Stomach (tissue), 9 donors: Measurements from ENCODE around the gene UBAC1. TPM values are rescaled to one million over a fixed set of nuclear protein-coding genes. Genes with fewer than 3 reads are reported as not detected.

ENCODE experiments used
- DNase-seq, 2 donors: peaks; one replicate each; pipeline versions ENCODE4 v3.0.0 to v3.0.0-alpha.2; 2013 to 2019
- H3K27ac ChIP-seq, 5 donors: fragments of 200-600 bp in 4 of 5; sonication (generic) in 4 of 5; one replicate each; pipeline ENCODE4 v1.5.1; 2013 to 2019; ENCODE audit warnings: mild to moderate bottlenecking in 1 of 5, moderate library complexity in 1 of 5
- H3K27me3 ChIP-seq, 3 donors: fragments of 200-600 bp; sonication (generic); one replicate each; pipeline ENCODE4 v1.5.1; 2017 to 2019; ENCODE audit warnings: mixed run types in 1 of 3
- H3K36me3 ChIP-seq, 4 donors: fragments of 200-600 bp; sonication (generic); 1 replicate in 3 of 4; 2 replicates in 1 of 4; pipeline ENCODE4 v1.5.1; 2016 to 2019
- H3K4me1 ChIP-seq, 4 donors: fragments of 200-600 bp; sonication (generic); one replicate each; pipeline ENCODE4 v1.5.1; 2016 to 2019
- H3K4me3 ChIP-seq, 4 donors: fragments of 200-600 bp; sonication (generic) in 3 of 4; one replicate each; pipeline ENCODE4 v1.5.1; 2016 to 2019; ENCODE audit warnings: mild to moderate bottlenecking in 1 of 4
- H3K9me3 ChIP-seq, 4 donors: fragments of 200-600 bp; sonication (generic); one replicate each; pipeline ENCODE4 v1.5.1; 2016 to 2019
- EP300 ChIP-seq: sonication (generic); formaldehyde crosslinking; IDR thresholded peaks from one replicate; pipeline ENCODE4 v1.6.1; 2017; ENCODE audit warnings: antibody characterized with exemption
- POLR2A ChIP-seq, 4 donors: fragments of 450-650 bp; IDR thresholded peaks; one replicate each; pipeline ENCODE4 v1.6.1; 2016; ENCODE audit warnings: antibody characterized with exemption in 4 of 4, control low read depth in 2 of 4, mild to moderate bottlenecking in 1 of 4, moderate library complexity in 1 of 4
- POLR2AphosphoS5 ChIP-seq, 3 donors: sonication (generic); formaldehyde crosslinking; IDR thresholded peaks; one replicate each; pipeline ENCODE4 v1.6.1; 2016; ENCODE audit warnings: antibody characterized with exemption in 3 of 3
- WGBS, 5 donors: extraction: QIAGEN DNeasy Blood & Tissue Kit in 3 of 5; methylation state at CpG; one replicate each; pipeline versions ENCODE4 v1.1.5 to v1.1.7; 2013 to 2018; 5-methylcytosine and 5-hydroxymethylcytosine counted together
- intact Hi-C: fragments of 100-400 bp; cut with DNase I; formaldehyde crosslinking; loops from one replicate; pipeline ENCODE4 v1.15.1; 2023; ENCODE audit warnings: low total_unique reads
- polyA plus RNA-seq, 3 donors: library from polyadenylated mRNA; stranded (reverse); fragments of 200-250 nt; gene quantifications; one replicate each; pipeline ENCODE4 v1.2.3, GENCODE V29; 2013
- total RNA-seq, 5 donors: library from RNA; depleted of rRNA; stranded (reverse); fragments of >200 nt; gene quantifications; one replicate each; pipeline versions ENCODE4 v1.1.0 to v1.2.3, GENCODE V29; 2014 to 2016
- TF ChIP-seq, protein P1 (sequence below), 7 experiments: fragments of 450-650 bp in 4 of 7; fragments of 200-600 bp in 3 of 7; sonication (generic) in 3 of 7; IDR thresholded peaks; one replicate each; pipeline ENCODE4 v1.5.1; 2016 to 2019; ENCODE audit warnings: antibody characterized with exemption in 7 of 7, control low read depth in 2 of 7, mild to moderate bottlenecking in 1 of 7
- donor health status: healthy with polysubstance abuse.
- donor health status: Bipolar disorder and iron deficiency.
- donor health status: healthy.

Gene UBAC1
- total and polyA plus RNA-seq, 8 donors, result 22.6 to 70.1 (median 42.6) TPM

DNA sequence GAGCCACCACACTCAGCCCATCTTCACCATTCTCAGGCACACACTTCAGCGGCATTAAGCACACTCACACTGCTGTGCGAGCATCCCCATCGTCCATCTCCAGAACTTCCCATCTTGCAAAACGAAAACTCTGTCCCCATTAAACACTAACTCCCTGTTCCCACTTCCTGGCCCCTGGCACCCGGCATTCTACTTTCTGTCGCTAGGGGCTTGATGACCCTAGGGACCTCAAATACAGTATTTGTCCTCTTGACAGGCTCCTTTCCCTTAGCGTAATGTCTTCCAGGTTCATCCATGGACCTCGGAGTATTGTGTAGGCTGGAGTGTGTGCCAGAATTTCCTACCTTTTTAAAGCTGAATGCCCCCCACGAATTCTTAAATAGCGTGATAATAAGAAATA lies 14.7 kb upstream of the UBAC1 start:
- H3K9me3 ChIP-seq, result no peaks in the 10 kb centered on the region
- H3K4me1 ChIP-seq, result peaks cover 0 to 13% (median 6%) of the 10 kb centered on the region in 4 donors
- no peak overlapping the region for H3K4me3 ChIP-seq
- H3K36me3 ChIP-seq, result no peaks in the 10 kb centered on the region
- WGBS, 5 donors, result 75 to 82% (median 80%) methylated on average over 10 of the region's 10 CpGs
- no peak for DNase-seq
- H3K27ac ChIP-seq, result no peak overlapping the region
- H3K27me3 ChIP-seq, result peaks cover 0 to 69% (median 11%) of the 10 kb centered on the region in 3 donors
- TF ChIP-seq EP300 (no peak), POLR2A (IDR thresholded peaks at IDR 0.05) (no peak), POLR2AphosphoS5 (IDR thresholded peaks at IDR 0.05) (no peak)
- TF ChIP-seq, protein P1, sequence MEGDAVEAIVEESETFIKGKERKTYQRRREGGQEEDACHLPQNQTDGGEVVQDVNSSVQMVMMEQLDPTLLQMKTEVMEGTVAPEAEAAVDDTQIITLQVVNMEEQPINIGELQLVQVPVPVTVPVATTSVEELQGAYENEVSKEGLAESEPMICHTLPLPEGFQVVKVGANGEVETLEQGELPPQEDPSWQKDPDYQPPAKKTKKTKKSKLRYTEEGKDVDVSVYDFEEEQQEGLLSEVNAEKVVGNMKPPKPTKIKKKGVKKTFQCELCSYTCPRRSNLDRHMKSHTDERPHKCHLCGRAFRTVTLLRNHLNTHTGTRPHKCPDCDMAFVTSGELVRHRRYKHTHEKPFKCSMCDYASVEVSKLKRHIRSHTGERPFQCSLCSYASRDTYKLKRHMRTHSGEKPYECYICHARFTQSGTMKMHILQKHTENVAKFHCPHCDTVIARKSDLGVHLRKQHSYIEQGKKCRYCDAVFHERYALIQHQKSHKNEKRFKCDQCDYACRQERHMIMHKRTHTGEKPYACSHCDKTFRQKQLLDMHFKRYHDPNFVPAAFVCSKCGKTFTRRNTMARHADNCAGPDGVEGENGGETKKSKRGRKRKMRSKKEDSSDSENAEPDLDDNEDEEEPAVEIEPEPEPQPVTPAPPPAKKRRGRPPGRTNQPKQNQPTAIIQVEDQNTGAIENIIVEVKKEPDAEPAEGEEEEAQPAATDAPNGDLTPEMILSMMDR (IDR thresholded peaks at IDR 0.05), result no peak
- intact Hi-C loops, result no loop called here

DNA sequence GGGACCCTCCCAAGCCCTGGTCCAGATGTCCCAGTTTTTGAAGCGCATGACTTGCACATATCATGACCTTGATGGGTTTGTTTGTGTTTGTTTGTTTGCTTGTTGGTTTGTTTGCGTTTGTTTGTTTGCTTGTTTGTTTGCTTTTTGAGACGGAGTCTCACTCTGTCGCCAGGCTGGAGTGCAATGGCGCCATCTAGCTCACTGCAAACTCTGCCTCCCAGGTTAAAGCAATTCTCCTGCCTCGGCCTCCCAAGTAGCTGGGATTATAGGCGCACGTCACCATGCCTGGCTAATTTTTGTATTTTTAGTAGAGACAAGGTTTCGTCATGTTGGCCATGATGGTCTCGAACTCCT lies 13.0 kb upstream of the UBAC1 start:
- no peak for DNase-seq
- intact Hi-C loops, result no loop called here
- Histone ChIP-seq H3K27ac (no peak overlapping the region), H3K4me1 (peaks cover 0 to 12% (median 5%) of the 10 kb centered on the region in 4 donors), H3K9me3 (no peaks in the 10 kb centered on the region), H3K27me3 (peaks cover 0 to 53% (median 11%) of the 10 kb centered on the region in 3 donors), H3K36me3 (no peaks in the 10 kb centered on the region), H3K4me3 (no peak overlapping the region)
- TF ChIP-seq POLR2A (IDR thresholded peaks at IDR 0.05) (no peak), EP300 (no peak), POLR2AphosphoS5 (IDR thresholded peaks at IDR 0.05) (no peak)
- TF ChIP-seq, protein P1 (IDR thresholded peaks at IDR 0.05), result no peak
- 57 to 73% (median 62%) methylated on average over 10 of the region's 10 CpGs for WGBS, 5 donors

DNA sequence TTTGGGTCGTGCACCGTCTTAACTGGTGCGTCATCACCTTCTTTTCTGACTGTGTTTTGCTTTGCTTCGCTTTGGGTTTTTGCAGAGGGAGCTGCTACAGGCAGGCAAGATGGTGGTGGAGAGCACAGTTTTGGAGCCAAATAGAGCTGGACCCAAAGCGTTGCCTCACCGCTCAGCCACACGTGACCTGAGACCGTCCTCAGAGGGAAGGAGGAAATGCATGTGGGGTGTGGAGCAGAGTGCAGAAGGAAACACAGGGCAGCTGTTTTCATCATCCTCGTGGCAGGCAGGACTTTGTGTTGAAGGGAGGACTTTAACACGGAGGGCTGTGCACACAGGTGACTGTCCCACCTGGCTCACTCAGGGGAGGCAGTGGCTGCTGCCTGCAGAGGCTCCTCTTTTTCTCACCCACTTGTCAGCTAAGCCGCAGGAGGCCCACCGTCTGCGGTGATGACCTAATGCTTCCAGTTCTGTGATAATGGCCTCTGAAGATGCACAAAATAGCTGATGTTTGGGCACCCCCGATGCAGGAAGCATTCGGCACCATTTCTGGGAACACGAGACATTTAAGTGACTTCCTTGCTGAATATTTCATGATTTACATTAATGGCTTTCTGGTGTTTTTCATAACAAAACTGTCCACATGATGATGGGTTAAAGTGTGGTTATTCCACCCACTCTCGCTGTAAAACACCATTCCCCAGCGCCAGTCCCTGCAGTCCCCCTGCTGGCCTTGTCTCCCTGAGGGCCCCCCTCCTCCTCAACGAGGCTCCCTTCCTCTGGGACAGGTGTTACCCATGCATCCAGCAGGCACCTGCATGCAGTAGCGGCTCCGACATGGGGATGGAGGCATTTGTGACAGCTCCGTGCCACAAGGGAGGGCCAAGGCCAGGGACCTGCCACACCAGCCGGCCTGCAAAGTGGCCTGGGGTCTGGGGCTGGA lies 12.4 kb upstream of the UBAC1 start:
- 44 to 49% (median 46%) methylated on average over 22 to 23 of the region's 23 CpGs for WGBS, 5 donors
- H3K27me3 ChIP-seq, result peaks cover 0 to 46% (median 7%) of the 10 kb centered on the region in 3 donors
- intact Hi-C loops, result no loop called here
- H3K27ac ChIP-seq, result no peak overlapping the region
- H3K4me1 ChIP-seq, result peaks cover 0 to 12% (median 0%) of the 10 kb centered on the region in 4 donors
- TF ChIP-seq, protein P1 (IDR thresholded peaks at IDR 0.05), result no peak
- TF ChIP-seq EP300 (no peak), POLR2A (IDR thresholded peaks at IDR 0.05) (no peak), POLR2AphosphoS5 (IDR thresholded peaks at IDR 0.05) (no peak)
- H3K9me3 ChIP-seq, result no peaks in the 10 kb centered on the region
- H3K4me3 ChIP-seq, result no peak overlapping the region
- no peak for DNase-seq
- no peaks in the 10 kb centered on the region for H3K36me3 ChIP-seq

DNA sequence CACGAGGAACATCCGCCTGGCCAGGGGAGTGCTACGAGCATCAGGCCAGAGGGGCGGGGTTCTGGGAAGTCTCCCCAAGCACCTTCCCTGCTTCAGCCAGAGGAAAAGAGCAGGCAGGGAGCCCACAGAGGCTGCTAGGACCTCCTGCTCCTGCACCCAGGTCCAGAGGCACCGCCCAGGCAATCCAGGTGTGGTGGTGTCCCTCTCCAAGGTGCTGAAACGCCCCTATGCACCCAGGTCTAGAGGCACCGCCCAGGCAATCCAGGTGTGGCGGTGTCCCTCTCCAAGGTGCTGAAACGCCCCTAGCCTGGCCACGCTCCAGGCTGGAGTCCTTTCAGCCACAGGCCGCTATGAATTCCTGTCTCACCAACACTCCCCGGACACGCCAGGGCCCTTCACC lies 10.7 kb upstream of the UBAC1 start:
- Histone ChIP-seq H3K4me1 (peaks cover 0 to 26% (median 8%) of the 10 kb centered on the region in 4 donors), H3K36me3 (no peaks in the 10 kb centered on the region), H3K9me3 (no peaks in the 10 kb centered on the region), H3K27me3 (peaks cover 0 to 33% (median 5%) of the 10 kb centered on the region in 3 donors), H3K27ac (no peak overlapping the region), H3K4me3 (no peak overlapping the region)
- 24 to 37% (median 26%) methylated on average over 7 to 13 of the region's 13 CpGs for WGBS, 5 donors
- intact Hi-C loops, result no loop called here
- DNase-seq, result peak; percentile 81 to 93
- no peak for TF ChIP-seq EP300
- TF ChIP-seq POLR2AphosphoS5 (IDR thresholded peaks at IDR 0.05), result peak in 1 of 3 donors; percentile 20
- no peak for TF ChIP-seq POLR2A (IDR thresholded peaks at IDR 0.05)
